SK-MEL-5 (cell line): ENCODE data around the gene KRT36. TPM values are rescaled to one million over a fixed set of nuclear protein-coding genes. Genes with fewer than 3 reads are reported as not detected.

Source experiments
- DNase-seq: peaks from one replicate; pipeline ENCODE4 v3.0.0-alpha.2; 2016; ENCODE audit warnings: low read depth, low spot score
- in situ Hi-C: cut with HindIII; loops from 2 replicates; pipeline ENCODE4 v1.10.0; 2016; ENCODE audit warnings: low sequenced_read_pairs, high pct_unique_total_duplicates, low pct_unique_long_range_greater_than_20kb
- total RNA-seq: library from RNA; depleted of rRNA; stranded (reverse); fragments of >200 nt; shearing (Covaris generic); gene quantifications from 2 replicates; pipeline ENCODE4 v1.2.3, GENCODE V29; 2014

KRT36 gene
- total RNA-seq, 1 experiment from 2014 or later = not detected

DNA sequence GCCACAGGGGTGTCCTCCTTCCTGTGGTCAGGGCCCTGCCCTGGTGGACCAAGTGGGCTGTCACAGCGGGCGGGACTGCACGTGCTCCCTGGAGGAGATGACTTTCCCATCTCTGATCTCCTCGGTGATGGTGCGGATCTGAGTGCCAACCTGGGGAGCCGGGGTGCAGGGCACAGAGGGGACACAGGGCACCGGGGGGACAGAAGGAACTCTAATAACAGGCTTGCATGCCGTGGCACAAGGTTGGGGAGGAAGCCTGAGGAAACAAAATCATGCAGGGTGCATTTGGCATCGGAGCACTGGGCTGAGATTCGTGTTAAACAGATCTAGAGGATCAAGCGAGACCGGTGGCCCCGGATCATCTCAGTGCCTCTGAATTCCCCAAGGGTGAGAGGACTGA is 3.4 kb downstream of the KRT36 start:
- in situ Hi-C loops = no loop called here
- DNase-seq = no peak

DNA sequence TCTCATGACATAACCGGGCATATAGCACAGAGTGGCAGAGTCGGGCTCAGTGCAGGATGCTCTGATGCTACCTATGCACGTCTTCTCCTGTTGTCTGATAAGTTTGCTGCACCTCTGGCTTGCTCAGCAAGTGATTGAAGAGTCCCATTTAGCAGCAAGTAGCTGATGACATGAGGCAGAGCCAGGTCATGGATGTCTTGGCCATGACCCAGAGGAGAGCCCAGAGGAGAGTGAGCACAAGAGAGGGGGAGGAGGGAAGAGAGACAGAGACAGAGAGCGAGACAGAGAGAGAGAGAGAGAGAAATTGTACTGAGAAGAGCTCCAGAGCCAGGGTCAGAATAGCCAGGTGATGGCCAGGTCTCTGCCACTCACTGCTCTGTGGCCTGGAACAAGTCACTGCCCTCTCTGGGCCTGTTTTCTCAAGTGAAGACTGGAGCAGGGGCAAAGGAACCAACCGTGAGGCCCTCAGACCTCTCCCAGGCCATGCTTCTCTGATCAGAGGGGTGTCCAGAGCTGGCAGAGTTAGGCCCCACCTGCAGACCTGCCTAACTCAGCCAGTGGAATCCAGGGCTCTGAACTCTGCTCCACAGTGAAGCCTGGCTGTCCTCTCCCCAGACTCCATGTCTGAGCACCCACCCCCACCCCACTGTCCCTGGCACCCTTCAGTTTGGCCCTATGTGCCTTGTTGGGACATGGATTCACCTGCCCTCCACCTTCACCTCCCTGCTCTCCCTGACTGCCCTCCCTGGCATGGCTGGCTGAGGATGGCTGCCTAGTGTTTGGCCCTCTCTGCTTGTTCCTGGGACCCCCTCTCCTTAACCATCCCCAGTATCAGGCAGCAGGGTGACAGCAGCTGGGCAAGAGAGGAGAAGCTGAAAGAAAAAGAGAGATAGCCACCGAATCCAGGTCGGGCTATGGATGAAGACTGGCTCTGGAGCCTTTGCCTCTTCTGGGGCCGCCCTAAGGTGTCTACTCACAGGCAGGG is 4.5 kb downstream of the KRT36 start:
- in situ Hi-C loops = no loop called here
- DNase-seq = no peak

DNA sequence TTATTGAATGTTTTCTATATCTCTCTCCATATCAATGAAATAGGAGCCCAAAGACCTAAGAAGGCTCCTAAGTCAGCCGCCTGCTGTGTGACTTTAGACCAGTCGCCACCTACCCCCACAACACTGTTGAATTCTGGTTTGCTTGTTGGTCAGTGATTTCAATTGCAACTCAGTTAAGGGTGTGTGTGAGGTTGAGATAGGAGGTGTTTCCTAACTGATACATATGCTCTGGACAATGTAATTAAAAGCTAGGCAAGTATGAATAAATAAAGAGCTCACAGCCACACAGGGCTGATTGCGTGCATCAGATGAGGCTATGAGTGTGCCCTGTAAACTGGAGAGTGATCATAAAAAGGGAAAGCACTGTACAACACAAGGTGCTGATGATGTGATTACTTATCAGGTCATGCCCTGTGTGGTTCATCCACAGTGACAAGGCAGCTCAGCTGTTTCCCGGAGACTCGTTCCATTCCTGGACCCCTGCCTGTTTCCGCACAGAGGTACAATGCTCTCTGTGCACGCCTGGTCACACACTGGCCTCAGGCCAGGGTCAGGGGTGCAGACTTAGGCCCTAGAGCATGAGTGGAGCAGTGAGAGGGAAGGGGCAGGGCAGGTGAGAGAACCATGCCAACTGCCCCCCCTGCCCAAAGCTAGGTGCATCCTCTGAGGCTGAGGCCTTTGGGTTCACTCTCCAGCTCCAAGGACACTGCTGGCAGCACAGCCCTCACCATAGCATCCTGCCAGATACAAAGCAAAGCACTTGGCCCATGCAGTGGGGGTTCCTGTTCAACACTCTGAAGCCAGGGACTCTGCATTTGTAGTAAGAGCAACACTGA is 5.5 kb downstream of the KRT36 start:
- DNase-seq = no peak
- in situ Hi-C loops = no loop called here

DNA sequence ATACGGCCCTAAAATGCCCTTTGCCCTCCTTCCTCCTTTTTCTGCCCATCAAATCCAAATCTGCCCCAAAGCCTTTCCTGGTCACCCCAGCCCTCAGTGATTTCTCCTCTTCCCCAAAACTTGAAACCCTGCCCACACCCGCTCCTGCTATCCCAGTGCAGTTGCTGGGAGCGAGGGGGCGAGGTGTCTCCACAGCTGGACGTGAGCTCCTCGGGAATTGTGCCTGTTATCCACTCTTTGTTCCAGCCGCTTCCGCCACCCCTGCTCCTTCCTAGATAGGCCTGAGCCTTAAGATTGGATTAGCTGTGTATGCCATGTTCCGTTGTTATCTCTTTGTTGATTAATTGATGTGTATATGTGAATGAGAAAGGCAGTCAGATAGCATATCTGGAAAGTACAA is 6.2 kb downstream of the KRT36 start:
- in situ Hi-C loops = no loop called here
- no peak for DNase-seq

DNA sequence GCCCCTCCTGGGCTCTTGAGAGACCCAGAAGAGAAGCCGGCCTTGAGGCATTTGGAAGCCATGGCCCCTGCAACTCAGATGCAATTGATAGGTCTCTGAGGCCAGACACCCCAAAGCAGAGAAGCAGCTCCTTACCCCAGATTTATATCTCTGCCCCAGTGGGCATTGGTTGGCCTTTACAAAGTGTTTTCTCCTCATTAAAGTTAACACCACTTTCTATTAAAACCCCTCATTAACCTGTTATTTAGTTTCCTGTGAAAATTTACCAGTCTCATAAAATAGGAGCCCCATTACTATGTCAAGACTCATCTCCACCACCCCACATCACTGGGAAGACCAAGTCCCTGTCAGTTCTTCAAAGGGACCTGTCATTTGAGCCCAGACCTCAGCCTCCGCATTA is 8.7 kb downstream of the KRT36 start, which contains the start of gene KRT35:
KRT35 (minus strand) TSS at position 116 of the 400 bp plus-strand sequence; CDS start at position 62, 54 bp downstream.
- DNase-seq = no peak
- in situ Hi-C loops = no loop called here

DNA sequence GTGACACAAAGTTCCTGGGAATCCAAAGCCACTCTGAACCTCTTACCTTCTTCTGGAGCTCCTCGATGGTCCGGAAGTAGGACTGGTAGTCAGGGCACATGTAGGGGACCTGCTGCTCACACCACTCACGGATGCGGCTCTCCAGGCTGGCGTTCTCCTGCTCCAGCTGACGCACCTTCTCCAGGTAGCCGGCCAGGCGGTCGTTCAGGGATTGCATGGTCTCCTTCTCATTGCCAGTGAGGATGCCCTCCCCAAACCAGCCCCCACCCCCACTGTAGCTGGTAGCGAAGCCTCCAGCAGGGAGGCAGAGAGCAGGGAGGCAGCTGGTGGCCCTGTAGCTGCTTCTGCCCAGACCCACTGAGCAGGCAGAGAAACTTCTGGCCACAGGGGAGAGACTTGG is 9.1 kb downstream of the KRT36 start:
- in situ Hi-C loops = no loop called here
- DNase-seq = no peak

DNA sequence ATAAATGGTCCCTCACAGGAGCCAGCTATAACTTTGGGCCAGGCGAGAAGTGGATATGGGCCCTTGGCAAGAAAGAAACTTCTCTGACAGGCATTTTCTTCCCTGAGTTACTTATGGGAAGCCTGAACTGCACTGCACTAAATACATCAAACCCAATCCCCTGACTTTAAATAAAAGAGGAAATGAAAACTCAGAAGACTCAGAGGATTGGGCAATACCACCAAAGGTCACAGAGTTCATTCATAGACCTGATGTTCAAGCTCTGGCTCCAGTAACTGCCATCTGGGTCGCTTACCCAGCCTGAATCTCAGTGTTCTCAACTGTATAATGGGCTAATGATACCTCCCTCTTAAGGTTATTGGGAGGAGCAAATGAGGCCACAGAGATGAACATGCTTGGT is 9.6 kb downstream of the KRT36 start:
- in situ Hi-C loops = no loop called here
- no peak for DNase-seq

DNA sequence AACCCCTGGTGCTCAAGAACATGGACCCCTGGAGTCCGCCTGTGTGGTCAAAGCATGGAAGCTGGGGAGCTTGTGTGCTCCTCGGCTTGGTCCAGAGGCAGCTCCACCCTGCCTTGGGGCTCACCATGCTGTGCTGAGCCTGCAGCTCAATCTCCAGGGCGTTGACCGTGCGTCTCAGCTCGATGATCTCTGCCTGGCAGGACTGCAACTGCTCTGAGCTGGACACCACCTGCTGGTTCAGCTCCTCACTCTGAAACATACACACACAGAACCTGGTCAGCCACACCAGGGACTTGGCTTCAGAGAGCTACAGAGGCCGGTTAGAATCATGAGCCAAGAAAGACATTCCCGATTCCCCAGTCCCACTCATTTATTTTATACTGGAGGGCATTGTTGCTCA is 11.5 kb downstream of the KRT36 start:
- DNase-seq = no peak
- in situ Hi-C loops = no loop called here

DNA sequence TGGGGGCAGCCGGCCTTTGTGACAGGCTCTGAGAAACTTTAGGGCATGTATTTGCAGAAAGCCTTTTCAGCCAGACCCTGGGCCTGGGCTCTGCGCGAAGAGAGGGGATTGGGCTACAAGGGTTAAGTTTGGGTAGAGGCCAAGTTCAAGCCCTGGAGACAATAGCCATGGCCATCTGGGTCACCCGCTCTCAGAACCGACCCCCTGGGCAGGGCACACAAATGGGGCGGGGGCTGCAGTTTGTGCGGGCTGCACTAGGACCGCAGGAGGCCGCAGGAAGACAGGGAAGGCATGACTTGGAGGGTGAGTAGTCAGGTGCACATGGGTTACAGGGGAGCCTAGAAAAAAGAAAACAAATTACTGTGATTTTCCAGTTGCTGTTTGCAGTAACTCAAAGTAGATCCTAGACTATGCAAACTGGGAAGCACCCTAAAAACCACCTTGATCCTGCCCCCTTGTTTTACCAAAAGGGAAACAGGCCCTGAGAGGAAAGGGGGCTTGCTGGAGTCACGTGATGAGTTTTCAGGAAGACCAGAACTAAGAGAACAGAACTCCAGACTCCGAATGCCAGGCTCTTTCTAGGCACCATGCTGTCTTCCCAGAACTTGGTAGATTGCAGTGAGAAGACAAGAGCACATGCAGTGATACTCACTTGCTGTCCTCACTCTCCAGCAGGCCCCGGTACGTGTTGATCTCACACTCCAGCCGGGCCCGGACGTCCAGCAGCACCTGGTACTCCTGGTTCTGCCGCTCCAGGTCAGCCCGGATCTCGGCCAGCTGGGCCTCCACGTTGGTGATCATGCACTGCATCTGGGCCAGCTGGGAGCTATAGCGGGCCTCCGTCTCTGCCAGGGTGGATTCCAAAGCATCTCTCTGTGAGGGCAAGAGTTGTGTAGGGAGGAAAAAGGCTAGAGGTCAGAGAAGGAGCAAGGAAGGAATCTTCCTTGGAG is 12.6 kb downstream of the KRT36 start:
- no peak for DNase-seq
- in situ Hi-C loops = no loop called here

DNA sequence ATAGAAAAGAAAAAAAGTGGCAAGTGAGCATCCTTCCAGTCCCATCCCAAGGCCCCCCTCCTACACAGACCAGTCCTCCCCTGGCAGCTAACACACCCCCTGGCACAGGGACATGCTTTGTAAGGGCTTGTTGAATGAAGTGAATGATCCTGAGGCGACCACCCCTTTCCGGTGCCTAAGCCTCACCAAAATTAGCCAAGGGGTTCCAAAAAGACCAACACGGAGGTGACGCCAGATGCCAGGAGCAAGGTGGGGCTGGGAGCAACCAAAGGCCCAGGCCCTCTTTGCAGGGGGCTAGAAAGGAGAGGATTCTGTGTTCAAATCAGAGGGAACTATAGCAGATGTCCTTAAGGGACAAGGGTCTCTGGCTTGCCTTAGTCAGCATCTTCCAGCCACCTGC is 14.3 kb downstream of the KRT36 start:
- DNase-seq = no peak
- in situ Hi-C loops = no loop called here

DNA sequence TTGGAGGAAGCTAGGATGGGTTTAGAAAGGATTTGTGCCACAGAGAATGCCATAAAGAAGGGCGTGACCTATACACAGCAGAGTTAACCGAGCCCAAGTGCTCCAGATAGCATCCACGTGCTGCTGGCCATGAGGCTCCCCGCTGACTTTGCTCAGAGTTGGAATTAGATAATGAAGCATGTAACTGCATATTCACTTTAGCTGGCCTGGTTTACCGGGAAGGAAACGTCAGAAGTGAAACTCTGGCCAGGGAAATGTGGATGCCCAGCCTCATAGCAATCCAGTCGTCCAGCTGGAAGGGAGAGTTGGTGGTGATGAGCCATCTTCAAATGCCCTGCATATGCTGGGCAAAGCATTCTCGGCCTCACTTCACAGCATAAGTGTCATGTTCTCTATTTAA is 14.8 kb downstream of the KRT36 start:
- in situ Hi-C loops = no loop called here
- no peak for DNase-seq

DNA sequence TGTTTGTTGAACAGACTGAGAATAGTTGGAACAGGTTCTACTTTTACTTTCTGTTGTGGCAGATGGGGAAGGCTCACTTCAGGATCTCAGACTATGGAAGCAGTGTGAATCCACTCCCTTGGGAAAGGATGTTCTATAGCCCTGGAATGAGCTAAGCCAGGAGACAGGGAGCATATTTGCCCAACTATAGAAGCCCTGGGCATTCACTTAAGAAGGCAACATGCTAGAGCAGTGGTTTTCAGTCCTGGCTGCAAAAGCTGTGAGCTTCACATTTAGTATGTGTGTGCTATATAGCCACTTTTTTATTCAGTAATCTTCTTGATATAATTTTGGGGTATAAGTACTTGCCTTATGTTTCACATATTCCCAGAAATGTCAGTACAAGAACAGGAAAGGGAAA is 21.4 kb downstream of the KRT36 start:
- DNase-seq = no peak
- in situ Hi-C loops = no loop called here

DNA sequence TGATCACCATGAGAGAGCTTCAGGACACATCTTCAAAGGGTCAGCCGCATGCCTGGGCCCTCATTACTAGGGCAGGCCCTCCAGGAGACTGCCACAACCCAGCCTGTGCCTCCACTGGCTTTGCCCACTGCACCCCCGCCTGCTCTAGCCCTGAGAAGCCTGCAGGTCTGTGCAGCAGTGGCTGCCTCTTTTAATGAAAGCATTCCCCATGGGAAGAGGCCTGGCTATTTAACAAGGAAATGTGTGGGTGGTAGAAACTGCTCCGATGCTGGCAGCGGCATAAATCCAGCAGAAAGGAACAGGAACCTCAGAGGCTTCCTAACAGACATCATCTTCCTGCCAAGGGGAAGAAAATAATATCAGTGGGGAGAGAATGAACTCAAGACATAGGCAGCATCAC is 22.1 kb downstream of the KRT36 start:
- in situ Hi-C loops = no loop called here
- DNase-seq = no peak

DNA sequence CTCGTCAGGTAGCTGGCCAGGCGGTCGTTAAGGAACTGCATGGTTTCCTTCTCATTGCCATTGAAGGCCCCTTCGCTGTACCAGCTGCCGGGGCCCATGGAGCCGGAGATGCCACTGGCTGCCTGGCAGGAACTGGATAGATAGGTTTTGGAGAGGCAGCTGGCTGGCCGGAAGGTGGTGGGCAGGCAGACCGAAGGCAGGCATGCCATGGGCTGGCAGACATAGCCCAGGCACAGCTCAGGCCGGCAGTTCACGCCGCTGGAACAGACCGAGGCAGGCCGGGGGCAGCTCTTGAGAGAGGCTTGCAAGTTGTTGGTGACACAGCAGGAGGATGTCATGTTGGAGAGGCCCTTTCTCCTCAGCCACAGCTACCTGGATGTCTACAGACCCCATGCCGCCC is 22.7 kb downstream of the KRT36 start, which contains the start of gene KRT32:
KRT32 (minus strand) TSS at position 399 of the 400 bp plus-strand sequence; CDS start at position 338, 61 bp downstream.
- in situ Hi-C loops = no loop called here
- no peak for DNase-seq

DNA sequence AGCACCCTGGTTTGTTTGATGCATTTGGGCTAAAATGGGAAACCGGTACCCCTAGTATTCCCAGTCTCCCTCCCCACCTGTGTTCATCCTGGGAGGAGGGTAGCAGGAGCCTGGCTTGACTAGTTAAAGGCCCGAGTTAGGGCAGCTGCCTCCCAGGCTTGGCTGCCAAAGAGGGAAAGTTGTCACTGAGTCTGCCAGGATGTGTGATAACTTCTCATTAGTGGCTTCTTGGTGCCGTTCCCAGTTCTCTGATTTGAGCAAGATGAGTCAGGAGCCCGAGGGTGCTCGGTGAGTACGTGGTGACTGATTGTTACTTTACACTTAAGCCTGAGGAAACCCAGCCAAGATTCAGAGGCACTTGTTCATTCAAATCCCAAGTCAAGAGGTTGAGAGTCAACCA is 25.0 kb downstream of the KRT36 start:
- in situ Hi-C loops = no loop called here
- DNase-seq = no peak

DNA sequence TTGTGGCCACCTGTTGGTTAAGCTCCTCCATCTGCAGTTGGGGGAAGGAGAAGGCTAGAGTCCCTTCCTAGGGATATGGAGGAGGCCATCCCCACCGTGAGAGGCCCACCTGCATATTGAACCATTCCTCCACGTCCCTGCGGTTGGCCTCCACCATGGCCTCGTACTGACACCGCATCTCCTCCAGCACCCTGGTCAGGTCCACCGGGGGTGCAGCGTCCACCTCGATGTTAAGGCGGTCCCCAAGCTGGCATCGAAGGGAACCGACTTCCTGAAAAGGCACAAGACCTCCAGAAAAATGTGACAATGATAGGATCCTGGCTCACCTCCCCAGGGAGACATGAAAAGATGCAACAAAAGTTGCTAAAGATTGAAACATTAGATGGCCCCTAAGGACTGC is 25.5 kb downstream of the KRT36 start:
- in situ Hi-C loops = no loop called here
- DNase-seq = no peak

DNA sequence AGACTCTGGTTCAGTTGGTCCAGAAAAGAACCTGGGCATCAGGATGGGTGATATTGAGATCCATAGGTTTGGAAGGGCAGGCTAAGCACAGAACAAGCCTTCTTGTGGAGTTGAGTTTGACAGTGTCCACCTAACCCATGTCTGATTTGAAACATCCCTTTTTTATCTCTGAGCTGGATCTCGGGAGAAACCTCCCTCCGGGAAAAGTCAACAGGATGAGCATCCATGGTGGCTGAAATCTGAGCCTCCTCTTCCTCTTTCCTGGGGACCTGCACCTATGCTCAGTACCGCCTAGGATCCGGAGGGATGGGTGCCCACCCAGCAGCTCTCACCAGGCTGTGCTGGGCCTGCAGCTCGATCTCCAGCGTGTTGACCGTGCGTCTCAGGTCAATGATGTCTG is 26.0 kb downstream of the KRT36 start:
- in situ Hi-C loops = no loop called here
- no peak for DNase-seq
